ENCODE results near the gene COL11A2. TPM values are rescaled to one million over a fixed set of nuclear protein-coding genes. Genes with fewer than 3 reads are reported as not detected.

COL11A2 gene
- total and polyA plus RNA-seq, 2 of the 13 experiments (the other 11 are each of a cell fraction or from before 2014, with no cell fraction given): 0.55 TPM

DNA sequence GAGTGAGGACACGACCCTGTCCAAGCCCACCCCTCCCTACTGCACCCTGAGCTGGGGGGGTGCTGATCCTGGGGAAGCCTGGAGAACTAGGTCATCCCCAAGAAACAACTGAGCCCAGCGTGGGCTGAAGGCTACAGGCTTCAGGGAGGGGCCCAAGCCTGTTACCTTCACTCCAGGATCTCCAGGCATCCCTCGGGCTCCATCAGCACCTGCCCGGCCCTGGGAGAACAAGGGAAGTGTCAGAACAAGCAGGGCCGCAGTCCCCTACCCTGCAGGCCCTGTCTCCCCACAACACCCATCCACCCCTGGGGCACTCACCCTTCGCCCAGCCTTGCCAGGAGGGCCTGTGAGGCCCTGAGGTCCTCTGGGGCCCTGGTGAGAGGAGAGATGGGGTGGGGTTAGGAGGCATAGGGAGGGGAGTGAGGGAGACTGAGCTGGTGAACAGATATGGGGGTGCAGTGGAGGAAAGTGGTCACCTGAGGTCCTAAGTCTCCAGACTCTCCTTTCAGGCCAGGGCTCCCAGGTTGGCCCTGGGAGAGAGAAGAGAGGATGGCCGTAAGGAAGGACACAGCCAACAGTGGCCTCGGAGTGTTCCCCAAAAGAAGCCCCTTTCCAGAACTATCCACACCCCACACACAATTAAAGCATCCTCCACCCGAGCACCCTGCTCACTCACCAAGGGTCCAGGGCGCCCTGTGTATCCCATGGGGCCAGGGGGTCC, 13.4 kb downstream of the COL11A2 start:
- Histone ChIP-seq H3K79me2 (ENCODE audit: insufficient read depth, low read length) (no peaks in the 10 kb centered on the region), H3K9ac (ENCODE audit: insufficient read depth, low read depth, low read length) (no peak overlapping the region), H3K4me2 (ENCODE audit: low read depth, low read length) (no peak overlapping the region), H3K27ac (ENCODE audit: extremely low read length, insufficient read depth, low read length) (no peak overlapping the region), H3K36me3 (replicated peaks in 1 of 2; ENCODE audit: control insufficient read depth in 1 of 2, insufficient read depth in 2 of 2, low read length in 2 of 2) (no peaks in the 10 kb centered on the region), H3K4me3 (replicated peaks in 1 of 3; ENCODE audit: insufficient read depth in 1 of 3, low read depth in 2 of 3, low read length in 3 of 3) (no peak overlapping the region), H3K9me3 (ENCODE audit: low read length) (peaks cover 15% of the 10 kb centered on the region; the same call in 1 of the 2 replicates), H3K4me1 (ENCODE audit: insufficient read depth, low read length) (peaks cover 9% of the 10 kb centered on the region), H4K20me1 (ENCODE audit: insufficient read depth, low read length) (no peaks in the 10 kb centered on the region), H3K27me3 (ENCODE audit: control insufficient read depth in 1 of 2, insufficient read depth in 2 of 2, low read length in 2 of 2) (peaks cover 4 to 55% of the 10 kb centered on the region in 2 experiments; a peak in 4 of 5 replicates), H2AFZ (ENCODE audit: low read length) (no peak overlapping the region)
- no peak for DNase-seq (ENCODE audit: low spot score)
- BruUV-seq (replicated peaks): no TSS peak
- POLR2A ChIA-PET: no interaction called here
- in situ Hi-C loops (cut with HindIII; ENCODE audit: extremely low pct_ligation_motif_present, low pct_unique_long_range_greater_than_20kb): no loop called here
- CTCF ChIA-PET (ENCODE audit: low intra/inter-chr PET ratio, low total read pairs): no interaction called here
- FAIRE-seq: no peak
- no peak for ATAC-seq
- TF ChIP-seq ZNF724P (CRISPR knock-in tag; IDR thresholded peaks at IDR 0.05; ENCODE audit: borderline replicate concordance): no peak
- TF ChIP-seq NR3C1 (CRISPR knock-in tag; IDR thresholded peaks at IDR 0.05): no peak
- no peak for TF ChIP-seq ZNF367 (CRISPR knock-in tag; IDR thresholded peaks at IDR 0.05; ENCODE audit: borderline replicate concordance)
- TF ChIP-seq ZNF446 (CRISPR knock-in tag; IDR thresholded peaks at IDR 0.05): no peak
- intact Hi-C loops (cut with micrococcal nuclease; ENCODE audit: unreplicated experiment): no loop called here
- 20% methylated on average over 10 of the region's 10 CpGs for WGBS (ENCODE audit: low lambda C conversion rate)

GRCh38 chr6:33177552-33178446, 14.5 kb downstream of the COL11A2 start:
- no TSS peak for BruUV-seq (replicated peaks)
- CTCF ChIA-PET (ENCODE audit: low intra/inter-chr PET ratio, low total read pairs): no interaction called here
- Histone ChIP-seq H3K27ac (ENCODE audit: extremely low read length, insufficient read depth, low read length) (no peak overlapping the region), H3K4me1 (ENCODE audit: insufficient read depth, low read length) (peaks cover 14% of the 10 kb centered on the region), H3K4me2 (ENCODE audit: low read depth, low read length) (no peak overlapping the region), H3K27me3 (ENCODE audit: control insufficient read depth in 1 of 2, insufficient read depth in 2 of 2, low read length in 2 of 2) (peaks cover 6 to 63% of the 10 kb centered on the region in 2 experiments; a peak in 4 of 5 replicates), H3K9ac (ENCODE audit: insufficient read depth, low read depth, low read length) (no peak overlapping the region), H2AFZ (ENCODE audit: low read length) (no peak overlapping the region), H3K9me3 (ENCODE audit: low read length) (peaks cover 4% of the 10 kb centered on the region; the same call in 1 of the 2 replicates), H3K79me2 (ENCODE audit: insufficient read depth, low read length) (no peaks in the 10 kb centered on the region), H3K4me3 (replicated peaks in 1 of 3; ENCODE audit: insufficient read depth in 1 of 3, low read depth in 2 of 3, low read length in 3 of 3) (no peak overlapping the region), H4K20me1 (ENCODE audit: insufficient read depth, low read length) (no peaks in the 10 kb centered on the region), H3K36me3 (replicated peaks in 1 of 2; ENCODE audit: control insufficient read depth in 1 of 2, insufficient read depth in 2 of 2, low read length in 2 of 2) (no peaks in the 10 kb centered on the region)
- in situ Hi-C loops (cut with HindIII; ENCODE audit: extremely low pct_ligation_motif_present, low pct_unique_long_range_greater_than_20kb): no loop called here
- FAIRE-seq (no peak), DNase-seq (ENCODE audit: low spot score) (no peak), ATAC-seq (no peak)
- TF ChIP-seq NFIC (IDR thresholded peaks at IDR 0.05; ENCODE audit: low read length) (no peak), SPEN (CRISPR knock-in tag; IDR thresholded peaks at IDR 0.05; ENCODE audit: low read depth) (no peak), PHF5A (CRISPR knock-in tag; IDR thresholded peaks at IDR 0.05; ENCODE audit: low read depth, unreplicated experiment) (no peak), ZNF354B (CRISPR knock-in tag; IDR thresholded peaks at IDR 0.05) (no peak), ZNF446 (CRISPR knock-in tag; IDR thresholded peaks at IDR 0.05) (no peak), RCOR2 (CRISPR knock-in tag; IDR thresholded peaks at IDR 0.05) (no peak), RNF2 (conservative IDR thresholded peaks at IDR 0.05; ENCODE audit: low read depth) (no peak), YEATS4 (CRISPR knock-in tag; IDR thresholded peaks at IDR 0.05; ENCODE audit: borderline replicate concordance) (no peak), ZFP91 (CRISPR knock-in tag; IDR thresholded peaks at IDR 0.05; ENCODE audit: borderline replicate concordance) (no peak)
- TF ChIP-seq, protein P1, sequence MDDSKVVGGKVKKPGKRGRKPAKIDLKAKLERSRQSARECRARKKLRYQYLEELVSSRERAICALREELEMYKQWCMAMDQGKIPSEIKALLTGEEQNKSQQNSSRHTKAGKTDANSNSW (CRISPR knock-in tag; IDR thresholded peaks at IDR 0.05; ENCODE audit: borderline replicate concordance): no peak
- 47% methylated on average over 17 of the region's 19 CpGs for WGBS (ENCODE audit: low lambda C conversion rate)
- intact Hi-C loops (cut with micrococcal nuclease; ENCODE audit: unreplicated experiment): no loop called here
- POLR2A ChIA-PET: no interaction called here
